GM10847 (cell line): ENCODE measurements around the gene SAYSD1.

ENCODE experiments used
- POLR2A ChIP-seq: IDR thresholded peaks from 2 replicates; pipeline ENCODE4 v1.6.1; 2011; ENCODE audit not compliant: insufficient read length; ENCODE audit errors: extremely low read depth

The SAYSD1 gene

DNA sequence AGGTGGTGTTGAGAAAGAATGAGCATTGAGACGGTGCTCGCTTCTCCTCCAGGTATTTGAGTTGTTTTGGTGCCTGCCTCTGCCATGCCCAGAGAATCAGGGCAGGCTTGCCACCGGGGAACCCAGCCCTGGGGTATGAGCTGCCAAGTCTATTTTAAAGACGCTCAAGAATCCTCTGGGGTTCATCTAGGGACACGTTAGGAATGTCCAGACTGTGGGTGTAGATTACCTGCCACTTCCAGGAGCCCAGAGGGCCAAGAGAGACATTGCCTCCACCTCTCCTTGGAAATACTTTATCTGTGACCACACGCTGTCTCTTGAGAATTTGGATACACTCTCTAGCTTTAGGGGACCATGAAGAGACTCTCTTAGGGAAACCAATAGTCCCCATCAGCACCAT is 28.3 kb downstream of the SAYSD1 start:
- TF ChIP-seq POLR2A, result no peak

DNA sequence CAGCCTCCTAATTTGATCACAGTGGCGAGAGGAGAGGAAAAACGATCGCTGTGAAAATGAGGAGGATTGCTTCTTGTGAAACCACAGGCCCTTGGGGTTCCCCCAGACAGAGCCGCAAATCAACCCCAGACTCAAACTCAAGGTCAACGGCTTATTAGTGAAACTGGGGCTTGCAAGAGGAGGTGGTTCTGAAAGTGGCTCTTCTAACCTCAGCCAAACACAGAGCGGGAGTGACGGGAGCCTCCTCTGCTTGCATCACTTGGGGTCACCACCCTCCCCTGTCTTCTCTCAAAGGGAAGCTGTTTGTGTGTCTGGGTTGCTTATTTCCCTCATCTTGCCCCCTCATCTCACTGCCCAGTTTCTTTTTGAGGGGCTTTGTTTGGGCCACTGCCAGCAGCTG is 28.7 kb downstream of the SAYSD1 start:
- TF ChIP-seq POLR2A, result no peak

DNA sequence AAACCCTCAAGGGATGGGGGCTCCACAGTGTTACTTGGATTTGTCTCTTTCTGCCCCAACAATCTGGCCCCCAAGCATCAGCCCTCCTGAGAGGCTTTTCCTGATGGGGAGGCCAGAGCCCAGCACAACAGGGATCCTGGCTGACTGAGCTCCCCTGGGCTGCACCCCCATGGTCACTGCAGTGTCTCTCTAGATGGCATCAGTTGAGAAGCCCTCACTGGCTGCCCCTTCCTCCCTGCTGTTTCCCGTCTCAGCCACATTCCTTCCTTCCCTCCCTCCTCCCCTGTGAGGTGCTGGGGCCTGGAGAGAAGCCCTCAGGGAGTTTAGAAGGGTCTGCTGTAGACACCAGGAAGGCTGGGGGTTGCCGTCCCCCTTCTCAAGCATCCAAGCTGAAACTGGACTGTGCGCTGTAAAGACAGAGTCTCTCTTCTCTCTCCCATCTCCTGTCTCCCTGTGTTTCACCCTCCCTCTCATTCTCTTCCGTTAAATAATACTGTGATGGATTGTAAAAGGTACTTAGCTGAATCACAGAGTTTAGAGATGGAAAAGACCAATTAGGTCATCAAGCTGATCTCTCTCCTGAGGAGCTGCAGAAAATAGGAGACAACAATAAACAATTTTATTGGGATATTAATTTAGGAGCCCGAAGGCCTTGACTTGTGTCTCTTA is 29.7 kb downstream of the SAYSD1 start:
- TF ChIP-seq POLR2A, result no peak

DNA sequence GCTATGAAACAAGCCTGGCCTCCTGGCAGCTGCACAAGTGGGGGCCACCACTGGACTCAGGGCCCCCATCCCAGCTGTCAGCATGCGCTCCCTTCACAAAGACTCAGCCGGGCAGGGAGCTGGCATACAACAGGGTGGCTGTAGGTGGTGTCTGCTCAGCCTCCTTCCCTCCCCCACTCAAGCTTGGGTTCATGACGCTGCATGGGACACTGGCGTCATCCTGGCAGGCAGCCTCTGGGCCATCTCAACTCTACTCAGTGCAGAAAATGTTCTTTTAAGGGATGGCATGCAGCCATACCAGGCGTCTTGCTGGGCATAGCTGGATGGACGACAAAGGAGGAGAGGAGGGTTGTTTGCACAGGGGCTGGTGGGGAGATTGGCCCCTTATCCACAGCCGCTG is 30.5 kb downstream of the SAYSD1 start:
- no peak for TF ChIP-seq POLR2A

DNA sequence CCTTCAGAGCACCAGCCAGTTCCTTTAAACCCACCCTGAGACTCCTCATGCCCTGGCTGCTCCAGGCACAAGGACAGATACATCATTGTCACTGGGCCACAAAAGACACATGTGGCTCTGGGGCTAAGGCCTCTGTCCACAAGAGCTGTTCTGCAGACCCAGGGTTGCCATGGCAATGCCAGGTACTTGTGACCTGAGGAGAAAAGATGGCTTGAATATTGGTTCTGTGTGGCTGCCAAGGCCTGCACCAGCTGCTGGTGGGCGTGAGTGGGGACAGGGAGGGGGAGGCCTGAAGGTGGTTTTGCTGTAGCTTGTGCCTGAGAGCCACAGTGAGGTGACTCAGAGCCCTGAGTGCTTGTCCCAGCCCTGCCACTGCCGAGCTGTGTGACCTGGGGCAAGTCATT is 31.8 kb downstream of the SAYSD1 start:
- no peak for TF ChIP-seq POLR2A

DNA sequence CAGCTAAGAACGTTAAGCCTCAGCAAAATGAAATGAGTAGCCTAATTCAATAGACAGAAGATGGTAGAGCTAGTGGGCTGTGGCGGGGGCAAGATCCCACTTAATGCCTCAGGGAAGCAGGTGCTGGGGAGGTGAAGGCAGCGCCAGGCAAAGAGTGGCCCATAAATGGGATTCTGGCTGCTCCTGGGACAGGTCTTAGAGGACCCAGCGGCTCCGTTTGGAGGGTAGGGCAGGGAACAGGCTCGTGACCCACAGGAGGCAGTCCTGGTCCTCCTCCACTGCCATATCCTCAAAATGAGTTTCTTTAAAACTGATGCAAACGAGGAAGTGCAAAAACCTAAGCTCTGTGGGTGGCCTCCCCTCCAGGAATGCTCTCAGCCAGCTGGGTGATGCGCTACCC is 32.7 kb downstream of the SAYSD1 start:
- TF ChIP-seq POLR2A, result no peak

DNA sequence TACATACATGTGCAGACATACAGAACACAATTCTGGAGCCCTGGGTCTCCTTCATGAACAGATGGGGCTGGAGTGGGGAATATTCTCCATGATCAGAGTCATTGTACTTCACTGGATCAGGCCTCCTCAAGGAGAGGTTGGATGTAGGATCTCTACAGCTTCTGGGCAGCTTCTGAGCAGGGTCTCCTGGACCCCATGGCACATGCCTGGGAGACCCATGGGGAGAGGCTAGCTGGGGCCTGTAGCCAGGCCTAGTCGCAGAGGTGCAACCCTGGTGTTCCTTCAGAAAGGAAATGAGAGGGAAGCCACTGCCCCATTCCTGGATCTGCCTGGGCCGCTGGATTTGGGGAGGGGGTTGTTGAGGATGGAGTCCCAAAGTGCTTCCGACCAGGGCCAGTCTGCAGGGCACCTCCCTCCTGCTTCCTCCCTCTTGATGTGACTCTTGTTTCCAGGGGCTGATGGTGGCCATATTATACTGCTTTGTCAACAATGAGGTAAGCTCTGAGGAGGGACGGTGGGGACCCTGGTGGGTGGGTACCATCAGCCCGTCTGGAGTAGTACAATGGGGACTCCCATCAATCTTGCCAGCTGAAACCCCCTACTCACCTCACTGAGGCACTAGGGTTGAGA is 34.6 kb downstream of the SAYSD1 start:
- no peak for TF ChIP-seq POLR2A

DNA sequence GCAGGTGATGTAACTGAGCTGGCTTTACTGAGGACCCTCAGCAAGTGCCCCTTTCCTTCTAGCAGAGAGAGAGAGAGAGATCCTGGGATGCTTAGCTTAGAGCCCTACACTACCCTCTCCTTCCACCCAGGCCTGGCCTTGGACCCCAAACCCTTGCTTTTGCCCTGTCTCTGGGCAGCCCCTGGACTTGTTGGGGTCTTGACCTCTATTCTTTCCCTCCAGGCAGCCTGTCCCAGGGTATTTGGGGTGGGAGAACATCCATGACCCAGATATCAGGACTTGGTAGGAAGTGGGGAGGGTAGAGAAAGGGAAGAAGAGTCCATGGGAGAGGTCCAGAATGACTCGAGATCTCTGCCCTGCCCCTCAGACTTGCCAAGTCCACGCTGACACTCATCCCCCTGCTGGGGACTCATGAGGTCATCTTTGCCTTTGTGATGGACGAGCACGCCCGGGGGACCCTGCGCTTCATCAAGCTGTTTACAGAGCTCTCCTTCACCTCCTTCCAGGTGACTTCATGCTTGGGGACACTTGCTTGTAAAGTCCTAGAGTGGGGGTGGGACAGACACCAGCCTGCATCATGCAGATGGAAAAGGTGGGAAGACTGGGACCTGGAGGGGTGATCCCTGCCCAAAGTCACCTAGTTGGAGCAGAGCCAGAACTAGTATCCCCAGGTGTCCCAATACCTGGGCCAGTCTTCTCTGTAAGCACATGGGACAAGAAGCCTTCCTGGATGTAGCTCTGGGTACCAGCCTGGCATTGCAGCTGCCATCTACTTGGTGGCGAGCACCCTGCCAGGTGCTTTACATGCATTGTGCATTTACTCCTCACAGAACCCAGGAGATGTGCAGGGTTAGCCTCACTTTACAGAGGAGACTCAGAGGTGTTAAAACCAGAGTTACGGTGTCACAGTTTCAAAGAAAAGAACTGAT is 35.5 kb downstream of the SAYSD1 start:
- TF ChIP-seq POLR2A, result no peak

DNA sequence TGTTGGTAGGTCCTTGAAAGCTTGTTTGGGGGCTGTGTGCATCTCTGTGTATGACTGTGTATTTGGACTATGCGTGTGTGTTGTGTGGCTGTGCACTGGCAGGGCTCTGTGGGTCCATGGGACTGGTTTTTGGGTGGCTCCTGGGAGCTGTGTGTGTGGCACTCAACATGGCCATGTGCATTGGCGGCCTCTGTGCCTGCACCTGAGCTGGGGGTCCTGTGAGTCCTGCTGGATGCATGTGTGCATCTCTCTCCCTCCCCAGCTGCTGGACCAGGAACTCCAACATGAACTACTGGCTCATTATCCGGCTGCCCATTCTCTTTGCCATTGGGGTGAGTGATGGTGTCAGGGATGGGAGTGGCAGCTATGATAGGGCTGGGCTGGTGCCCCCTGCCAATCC is 36.3 kb downstream of the SAYSD1 start:
- no peak for TF ChIP-seq POLR2A

DNA sequence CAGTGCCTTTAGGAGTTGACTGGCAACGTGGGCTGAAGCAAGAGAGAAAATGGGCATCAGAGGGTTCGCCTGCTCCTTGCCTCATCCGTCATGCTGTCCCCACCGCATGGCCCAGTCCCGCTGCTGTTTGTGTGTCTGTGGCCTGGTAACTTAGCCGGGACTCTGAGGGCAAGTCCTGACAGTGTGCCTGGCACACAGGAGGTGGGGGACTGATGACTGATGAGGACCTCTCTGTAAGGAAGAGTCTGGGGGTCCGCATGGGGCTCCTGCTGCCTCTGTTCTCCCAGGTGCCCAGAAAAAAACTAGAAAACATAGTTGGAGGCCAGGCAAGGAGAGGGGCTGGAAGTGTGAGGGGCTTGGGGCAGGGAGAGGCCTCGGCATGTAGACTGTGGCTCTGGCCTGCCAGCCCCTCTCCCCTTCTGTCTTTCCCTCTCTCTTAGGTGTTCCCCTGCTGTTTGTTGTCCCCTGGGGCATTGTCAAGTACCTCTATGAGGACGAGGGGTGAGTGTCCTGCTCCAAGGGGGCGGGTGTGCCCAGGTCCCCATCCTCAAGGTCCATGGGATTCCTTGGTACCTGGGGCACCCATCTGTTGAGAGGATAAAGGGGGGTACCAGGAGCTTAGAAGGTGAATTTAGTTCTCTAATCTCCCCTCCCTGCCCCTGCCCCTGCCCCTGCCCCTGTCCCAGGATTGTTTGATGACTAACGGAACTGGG is 36.9 kb downstream of the SAYSD1 start:
- no peak for TF ChIP-seq POLR2A

DNA sequence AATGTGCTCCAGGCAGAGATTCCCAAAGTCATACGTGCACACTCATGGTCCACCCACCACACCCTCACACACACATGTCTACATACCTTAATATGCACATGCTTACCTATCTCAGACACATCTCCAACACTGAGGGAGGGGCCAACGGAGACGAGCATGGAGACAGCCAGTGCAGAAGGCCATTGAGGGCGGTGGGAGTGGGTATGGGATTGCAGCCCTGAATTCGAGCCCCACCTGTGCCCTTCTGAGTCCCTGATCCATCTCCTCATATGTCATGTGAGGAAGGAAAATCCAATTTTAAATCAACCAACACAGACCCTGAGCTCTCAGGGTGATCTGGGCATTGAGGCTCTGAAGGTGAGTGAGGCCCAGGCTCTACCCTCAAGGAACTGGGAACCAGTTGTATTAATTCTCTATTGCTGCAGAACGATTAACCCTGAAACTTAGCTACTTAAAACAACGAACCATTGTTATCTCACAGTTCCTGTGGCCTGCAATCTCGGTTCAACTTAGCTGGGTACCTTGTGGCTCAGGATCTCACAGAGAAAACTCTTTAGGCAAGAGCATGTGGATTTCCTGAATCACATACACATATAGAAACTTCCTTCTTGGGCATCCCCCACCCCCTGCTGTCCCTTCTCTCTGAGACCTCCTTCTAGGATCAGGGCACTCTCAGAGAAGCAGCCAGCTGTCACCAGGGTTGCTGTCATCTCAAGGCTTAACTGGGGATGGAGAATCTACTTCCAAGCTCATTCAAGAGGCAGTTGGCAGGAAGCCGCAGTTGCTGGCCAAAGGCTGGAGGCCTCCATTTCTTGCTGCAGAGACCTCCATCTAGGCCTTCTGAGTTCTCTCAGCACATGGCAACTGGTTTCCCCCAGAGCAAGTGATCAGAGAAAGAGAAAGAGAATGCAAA is 38.1 kb downstream of the SAYSD1 start:
- TF ChIP-seq POLR2A, result no peak

DNA sequence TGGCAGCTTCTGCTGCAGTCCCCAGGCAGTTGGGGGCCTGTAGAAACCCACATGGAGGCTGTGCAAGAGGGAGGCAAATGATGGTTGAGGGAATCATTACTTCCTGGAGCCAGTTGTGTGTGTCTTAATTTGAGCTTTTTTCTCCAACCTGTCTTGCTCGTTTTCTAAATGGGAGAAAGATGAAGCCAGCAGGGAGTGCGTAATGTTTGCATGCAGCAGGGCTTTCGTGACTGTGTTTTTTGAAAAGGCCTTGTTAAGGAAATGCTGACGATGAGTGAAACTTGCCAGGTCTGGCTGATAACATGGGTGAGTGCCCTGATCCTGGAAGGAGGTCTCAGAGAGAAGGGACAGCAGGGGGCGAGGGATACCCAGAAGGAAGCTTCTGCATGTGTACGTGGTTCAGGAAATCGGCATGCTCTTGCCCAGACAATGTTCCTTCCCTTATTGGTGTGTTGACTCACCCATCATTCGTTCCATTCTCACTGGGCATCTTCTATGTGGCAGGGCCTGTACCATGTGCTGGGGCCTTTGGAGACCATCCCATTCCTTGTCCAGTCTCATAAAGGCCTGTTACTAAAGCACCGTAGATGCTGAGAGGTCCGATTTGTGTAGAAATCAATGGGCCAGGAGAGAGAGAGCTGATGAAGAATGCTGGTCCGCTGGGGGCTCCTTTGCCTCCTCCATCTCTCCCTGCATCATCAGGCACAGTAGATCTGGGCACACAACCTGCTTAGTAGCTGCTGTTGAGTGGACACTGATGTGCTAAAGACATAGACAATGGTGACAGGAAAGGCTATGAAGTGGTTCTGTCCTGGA is 39.0 kb downstream of the SAYSD1 start:
- no peak for TF ChIP-seq POLR2A

DNA sequence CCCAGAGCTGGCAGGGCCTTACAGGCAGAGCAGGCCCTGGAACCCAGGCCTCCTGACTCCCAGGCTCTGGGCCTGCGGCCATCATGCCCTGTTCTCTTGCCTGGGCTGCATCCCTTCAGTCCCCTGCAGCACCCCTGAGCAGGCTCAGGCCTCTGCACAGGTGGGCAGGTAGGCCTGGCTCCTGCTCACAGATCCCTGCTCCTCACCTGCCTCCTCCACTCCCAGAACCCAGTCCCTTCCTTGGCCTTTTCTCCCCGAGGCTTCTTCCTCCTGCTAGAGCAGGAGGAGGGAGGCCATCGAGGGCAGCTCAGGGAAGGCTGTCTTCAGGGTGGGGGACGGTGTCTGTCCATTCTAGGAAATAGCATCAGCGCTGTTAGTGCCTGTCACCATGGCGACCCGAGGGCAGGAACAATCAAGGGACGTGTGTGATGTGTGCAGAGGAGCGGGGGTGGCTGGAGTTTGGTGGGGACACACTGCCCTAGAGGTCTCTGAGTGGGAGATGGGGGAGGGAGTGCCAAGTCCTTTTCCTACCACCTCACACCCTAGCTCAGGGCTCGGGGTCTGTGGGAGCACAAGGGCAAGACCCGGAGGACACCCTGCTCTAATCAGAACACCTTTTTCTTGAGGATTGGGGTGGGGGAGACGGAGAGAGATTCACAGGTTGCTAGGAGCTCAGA is 39.8 kb downstream of the SAYSD1 start:
- no peak for TF ChIP-seq POLR2A
